GM12892 (cell line): ENCODE measurements around the gene ITIH5.

Experiments used
- POLR2A ChIP-seq: IDR thresholded peaks from 2 replicates; pipeline ENCODE4 v1.6.1; 2011; ENCODE audit warnings: low read depth, low read length, control low read depth
- POLR2AphosphoS5 ChIP-seq: IDR thresholded peaks from 2 replicates; pipeline ENCODE4 v1.6.1; 2011; ENCODE audit warnings: low read depth, low read length, control low read depth

DNA sequence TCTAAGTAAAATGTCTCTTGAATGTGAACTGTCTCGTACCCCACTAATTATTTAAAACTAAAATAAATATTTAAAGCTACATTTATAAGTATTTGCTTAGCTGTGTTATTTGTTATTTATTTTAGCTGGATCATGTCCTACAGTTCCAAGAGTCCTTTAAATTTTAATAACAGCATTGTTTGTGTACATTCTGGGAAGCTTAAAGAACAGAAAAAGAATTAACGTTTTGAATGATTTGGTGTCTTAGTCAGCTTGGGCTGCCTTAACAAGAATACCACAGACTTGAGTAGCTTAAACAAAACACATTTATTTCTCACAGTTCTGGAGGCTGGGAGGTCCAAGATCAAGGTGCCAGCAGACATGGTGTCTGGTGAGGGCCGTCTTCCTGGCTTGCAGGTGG is 107.4 kb downstream of the ITIH5 start:
- no peak for TF ChIP-seq POLR2AphosphoS5
- TF ChIP-seq POLR2A, result no peak
